PC-9 (cell line): ENCODE measurements around the gene NPTXR. TPM values are rescaled to one million over a fixed set of nuclear protein-coding genes. Genes with fewer than 3 reads are reported as not detected.
A peak's percentile ranks its signal among the peaks of the same experiment; 100 is the strongest.

Source experiments
- BruUV-seq: library from RNA; stranded (reverse); fragments of 400-500 nt; replicated peaks from 2 replicates; lab custom pipeline; 2021; lab: Mats Ljungman, UMichigan
- CTCF ChIA-PET: fragments of 300-600 bp; sonication (Branson Sonifier 250); formaldehyde crosslinking; loops from one replicate; lab custom pipeline; 2022; ENCODE audit warnings: antibody characterized with exemption; lab: Charles Lee
- POLR2A ChIA-PET: fragments of 300-600 bp; sonication (Branson Sonifier 250); formaldehyde crosslinking; loops from one replicate; lab custom pipeline; 2022; ENCODE audit warnings: antibody characterized with exemption; ENCODE audit not compliant: unreplicated experiment; lab: Charles Lee
- DNase-seq, 2 experiments: peaks; one replicate each; pipeline versions ENCODE4 v3.0.0 to v3.0.0-alpha.2; 2015 to 2022; ENCODE audit warnings: mixed read lengths in 1 of 2
- H2AFZ ChIP-seq: fragments of 200-600 bp; sonication (generic); 2 replicates; pipeline ENCODE4 v1.8.1; 2017; ENCODE audit warnings: antibody characterized with exemption
- H3F3A ChIP-seq: fragments of 200-600 bp; sonication (generic); 2 replicates; pipeline ENCODE4 v1.8.1; 2017; ENCODE audit warnings: antibody characterized with exemption, mild to moderate bottlenecking, low read depth; ENCODE audit not compliant: insufficient read depth
- H3K27ac ChIP-seq: fragments of 200-600 bp; sonication (generic); 2 replicates; pipeline ENCODE4 v1.6.1; 2016; ENCODE audit warnings: mixed run types
- H3K27me3 ChIP-seq: fragments of 200-600 bp; sonication (generic); 2 replicates; pipeline ENCODE4 v1.6.1; 2016; ENCODE audit warnings: low read depth, mixed run types; ENCODE audit not compliant: insufficient read depth
- H3K36me3 ChIP-seq: fragments of 200-600 bp; sonication (generic); 2 replicates; pipeline ENCODE4 v1.6.1; 2016; ENCODE audit warnings: low read depth, mixed run types
- H3K4me1 ChIP-seq: fragments of 200-600 bp; sonication (generic); replicated peaks from 2 replicates; pipeline ENCODE4 v1.6.1; 2016; ENCODE audit warnings: mixed run types; ENCODE audit not compliant: insufficient read depth
- H3K4me2 ChIP-seq: fragments of 200-600 bp; sonication (generic); 2 replicates; pipeline ENCODE4 v1.6.1; 2017; ENCODE audit warnings: mixed run types
- H3K4me3 ChIP-seq: fragments of 200-600 bp; sonication (generic); 2 replicates; pipeline ENCODE4 v1.6.1; 2016; ENCODE audit warnings: mixed run types
- H3K79me2 ChIP-seq: fragments of 200-600 bp; sonication (generic); 2 replicates; pipeline ENCODE4 v1.6.1; 2017; ENCODE audit warnings: low read depth, mixed run types
- H3K9me2 ChIP-seq: fragments of 200-600 bp; sonication (generic); 2 replicates; pipeline ENCODE4 v1.8.1; 2017; ENCODE audit warnings: mild to moderate bottlenecking; ENCODE audit not compliant: insufficient read depth
- H3K9me3 ChIP-seq: fragments of 200-600 bp; sonication (generic); 2 replicates; pipeline ENCODE4 v1.8.1; 2016; ENCODE audit warnings: low read depth; ENCODE audit not compliant: insufficient read depth
- H4K20me1 ChIP-seq: fragments of 200-600 bp; sonication (generic); 2 replicates; pipeline ENCODE4 v1.8.1; 2017; ENCODE audit not compliant: insufficient read depth
- CTCF ChIP-seq: fragments of 200-600 bp; sonication (generic); conservative IDR thresholded peaks from 2 replicates; pipeline ENCODE4 v1.6.1; 2017; ENCODE audit warnings: mixed run types, antibody characterized with exemption, mild to moderate bottlenecking, moderate library complexity
- EZH2 ChIP-seq: fragments of 200-600 bp; sonication (generic); IDR thresholded peaks from 2 replicates; pipeline ENCODE4 v1.8.0; 2017; ENCODE audit warnings: antibody characterized with exemption, low read depth
- intact Hi-C: fragments of 100-400 bp; cut with micrococcal nuclease; formaldehyde crosslinking; loops from one replicate; pipeline ENCODE4 v1.10.0; 2022; ENCODE audit not compliant: unreplicated experiment
- total RNA-seq: library from RNA; stranded (reverse); gene quantifications from 2 replicates; pipeline ENCODE4 v1.2.3, GENCODE V29; 2021

The NPTXR gene
- total RNA-seq, 1 experiment from 2014 or later: 14.7 TPM

- Histone ChIP-seq H2AFZ (peak overlapping the region; percentile 96), H4K20me1 (peaks cover 6% of the 10 kb centered on the region; the same call in 1 of the 2 replicates), H3K9me3 (no peaks in the 10 kb centered on the region), H3K27ac (peak overlapping the region; percentile 62; the same call in 1 of the 2 replicates), H3K79me2 (peaks cover 27% of the 10 kb centered on the region), H3K36me3 (peaks cover 3% of the 10 kb centered on the region; the same call in 1 of the 2 replicates), H3K4me2 (peak overlapping the region; percentile 100), H3K9me2 (no peaks in the 10 kb centered on the region), H3F3A (peaks cover 43% of the 10 kb centered on the region), H3K4me1 (peaks cover 28% of the 10 kb centered on the region), H3K4me3 (peak overlapping the region; percentile 83), H3K27me3 (no peaks in the 10 kb centered on the region)
- ChIA-PET POLR2A (interaction anchor here (0.7 to 0.9 kb wide), 2 partner anchors 10 to 51 kb away, joined by 3 read pairs; no protein-coding TSS in a partner anchor), CTCF (no interaction called here)
- intact Hi-C loops: loop anchor here (1.0 to 5.0 kb wide), 4 partner anchors 54 to 1164 kb away; no protein-coding TSS in a partner anchor
- BruUV-seq: no TSS peak
- no peak for TF ChIP-seq CTCF
- TF ChIP-seq EZH2: no peak
- peak in 1 of 2 experiments; percentile 42 for DNase-seq
Measured at GRCh38 chr22:38872831-38873248, 29.0 kb upstream of the NPTXR start.

- Histone ChIP-seq H3K36me3 (peaks cover 8% of the 10 kb centered on the region; the same call in 1 of the 2 replicates), H3K4me1 (peaks cover 28% of the 10 kb centered on the region), H3K27me3 (no peaks in the 10 kb centered on the region), H3F3A (peaks cover 48% of the 10 kb centered on the region), H2AFZ (peak within 1 kb of the TSS; percentile 96), H3K9me3 (no peaks in the 10 kb centered on the region), H4K20me1 (peaks cover 6% of the 10 kb centered on the region; the same call in 1 of the 2 replicates), H3K9me2 (no peaks in the 10 kb centered on the region), H3K4me2 (peak within 1 kb of the TSS; percentile 100), H3K4me3 (peak within 1 kb of the TSS; percentile 83), H3K27ac (peak within 1 kb of the TSS; percentile 62), H3K79me2 (peaks cover 32% of the 10 kb centered on the region)
- BruUV-seq: TSS peak; percentile 50
- DNase-seq: peak; percentile 73 to 97
- intact Hi-C loops: loop anchor here (1.0 to 5.0 kb wide), 4 partner anchors 55 to 1165 kb away; no protein-coding TSS in a partner anchor
- TF ChIP-seq CTCF (no peak), EZH2 (no peak)
- POLR2A ChIA-PET: interaction anchor here (0.5 to 0.9 kb wide), 4 partner anchors 10 to 341 kb away, joined by 3 to 29 read pairs (median 3); no protein-coding TSS in a partner anchor
- CTCF ChIA-PET: interaction anchor here (0.6 to 3.3 kb wide), 4 partner anchors 49 to 103 kb away, joined by 3 to 18 read pairs (median 7); no protein-coding TSS in a partner anchor
Measured at GRCh38 chr22:38872172-38872830, 28.5 kb upstream of the NPTXR start, which contains the start of gene CBX6. CBX6 (minus strand) TSS chr22:38872216; CDS start chr22:38872190, 26 bp downstream.

- POLR2A ChIA-PET: interaction anchor here (0.5 kb wide), 1 partner anchor 341 kb away, joined by 29 read pairs; no protein-coding TSS in a partner anchor
- H3K9me3 ChIP-seq: no peaks in the 10 kb centered on the region
- DNase-seq: peak in 1 of 2 experiments; percentile 42
- CTCF ChIA-PET: interaction anchor here (0.7 to 3.3 kb wide), 4 partner anchors 49 to 579 kb away, joined by 3 to 18 read pairs (median 7); no protein-coding TSS in a partner anchor
- BruUV-seq: no TSS peak
- peak overlapping the region; percentile 67 for H2AFZ ChIP-seq
- H3K27ac ChIP-seq: peak overlapping the region; percentile 52
- H3K4me1 ChIP-seq: peaks cover 28% of the 10 kb centered on the region
- H3K4me2 ChIP-seq: peak overlapping the region; percentile 82
- intact Hi-C loops: loop anchor here (1.0 to 5.0 kb wide), 5 partner anchors 56 to 1166 kb away; no protein-coding TSS in a partner anchor
- H3K4me3 ChIP-seq: peak overlapping the region; percentile 83
- TF ChIP-seq EZH2 (no peak), CTCF (no peak)
- peaks cover 9% of the 10 kb centered on the region; the same call in 1 of the 2 replicates for H3K36me3 ChIP-seq
- no peaks in the 10 kb centered on the region for H3K9me2 ChIP-seq
- no peaks in the 10 kb centered on the region for H3K27me3 ChIP-seq
- peaks cover 32% of the 10 kb centered on the region for H3K79me2 ChIP-seq
- peaks cover 6% of the 10 kb centered on the region; the same call in 1 of the 2 replicates for H4K20me1 ChIP-seq
- peaks cover 48% of the 10 kb centered on the region for H3F3A ChIP-seq
Measured at GRCh38 chr22:38871360-38872171, 27.7 kb upstream of the NPTXR start.
